Measurements from ENCODE around the gene ZNF816.
"Not testable (repeated sequence)": the region's sequence is repeated elsewhere in the genome, so short reads cannot be mapped to it uniquely, and the experiment has no call there.

The ZNF816 gene

GRCh38 chr19:52910648-52911047, 52.0 kb downstream of the ZNF816 start:
- H3K4me3 ChIP-seq (replicated peaks; ENCODE audit: insufficient read depth, low read length): no peak overlapping the region
- TF ChIP-seq SPI1 (IDR thresholded peaks at IDR 0.05; ENCODE audit: borderline replicate concordance, low read depth) (no peak), REST (IDR thresholded peaks at IDR 0.05; ENCODE audit: insufficient replicate concordance, low read depth) (no peak), POLR2AphosphoS5 (IDR thresholded peaks at IDR 0.05; ENCODE audit: low read depth) (no peak), GABPA (IDR thresholded peaks at IDR 0.05; ENCODE audit: low read depth) (no peak), CTCF (IDR thresholded peaks at IDR 0.05; ENCODE audit: insufficient read depth, low read length) (no peak)
- DNase-seq (ENCODE audit: low read depth in 1 of 2, low spot score in 1 of 2): no peak
- H3K27ac ChIP-seq (replicated peaks): no peak overlapping the region
- no peaks in the 10 kb centered on the region for H3K27me3 ChIP-seq (ENCODE audit: insufficient read depth, poor library complexity, severe bottlenecking)

- not testable (repeated sequence) for H3K27me3 ChIP-seq (ENCODE audit: insufficient read depth, poor library complexity, severe bottlenecking); DNase-seq (ENCODE audit: low read depth in 1 of 2, low spot score in 1 of 2); H3K27ac ChIP-seq (replicated peaks); H3K4me3 ChIP-seq (replicated peaks; ENCODE audit: insufficient read depth, low read length)
Measured at GRCh38 chr19:52904052-52904780, 58.5 kb downstream of the ZNF816 start.

- no peak overlapping the region for H3K27ac ChIP-seq (replicated peaks)
- DNase-seq (ENCODE audit: low read depth in 1 of 2, low spot score in 1 of 2): no peak
- TF ChIP-seq REST (IDR thresholded peaks at IDR 0.05; ENCODE audit: insufficient replicate concordance, low read depth) (no peak), GABPA (IDR thresholded peaks at IDR 0.05; ENCODE audit: low read depth) (no peak)
- H3K27me3 ChIP-seq (ENCODE audit: insufficient read depth, poor library complexity, severe bottlenecking): no peaks in the 10 kb centered on the region
- no peak overlapping the region for H3K4me3 ChIP-seq (replicated peaks; ENCODE audit: insufficient read depth, low read length)
Measured at GRCh38 chr19:52901842-52902241, 60.8 kb downstream of the ZNF816 start.
